Chondrocyte (in vitro differentiated cells): ENCODE data around the gene CLDN34. TPM values are rescaled to one million over a fixed set of nuclear protein-coding genes. Genes with fewer than 3 reads are reported as not detected.
A peak's percentile ranks its signal among the peaks of the same experiment; 100 is the strongest.

Experiments used
- DNase-seq: peaks from one replicate; pipeline ENCODE4 v3.0.0; 2021; ENCODE audit warnings: mixed read lengths, low spot score
- H3K27ac Mint-ChIP-seq: one replicate; pipeline ENCODE4 v1.8.0; 2021; ENCODE audit warnings: mild to moderate bottlenecking, moderate library complexity, mixed read lengths; ENCODE audit not compliant: unreplicated experiment
- H3K27me3 Mint-ChIP-seq: 2 replicates; pipeline ENCODE4 v1.8.0; 2021; ENCODE audit warnings: low read depth, mixed read lengths
- H3K36me3 Mint-ChIP-seq: 2 replicates; pipeline ENCODE4 v1.8.0; 2021; ENCODE audit warnings: low read depth, mixed read lengths
- H3K4me1 Mint-ChIP-seq: 2 replicates; pipeline ENCODE4 v1.8.0; 2021; ENCODE audit warnings: low read depth, mild to moderate bottlenecking, mixed read lengths
- H3K4me3 Mint-ChIP-seq: one replicate; pipeline ENCODE4 v1.8.0; 2021; ENCODE audit warnings: mild to moderate bottlenecking, moderate library complexity, mixed read lengths; ENCODE audit not compliant: unreplicated experiment
- H3K9me3 Mint-ChIP-seq: 2 replicates; pipeline ENCODE4 v1.8.0; 2021; ENCODE audit warnings: low read depth, mixed read lengths
- CTCF ChIP-seq: fragments of 200-600 bp; sonication (generic); IDR thresholded peaks from 2 replicates; pipeline ENCODE4 v1.5.0; 2021; ENCODE audit warnings: antibody characterized with exemption, mild to moderate bottlenecking, moderate library complexity
- total RNA-seq: library from RNA; stranded (reverse); gene quantifications from 3 replicates; pipeline ENCODE4 v1.2.1, GENCODE V29; 2021

Gene CLDN34
- total RNA-seq, 1 donor from 2014 or later = not detected

- Mint-ChIP-seq H3K9me3 (peaks cover 6% of the 10 kb centered on the region), H3K27me3 (no peaks in the 10 kb centered on the region), H3K4me3 (peak overlapping the region; percentile 78), H3K36me3 (peaks cover 2% of the 10 kb centered on the region), H3K4me1 (peaks cover 35% of the 10 kb centered on the region), H3K27ac (peak overlapping the region; percentile 94)
- no peak for TF ChIP-seq CTCF
- DNase-seq = no peak
These were observed 49.5 kb downstream of the CLDN34 start for GRCh38 chrX:10016519-10017132.

GRCh38 chrX:10017872-10018271, 50.7 kb downstream of the CLDN34 start:
- Mint-ChIP-seq H3K9me3 (peaks cover 8% of the 10 kb centered on the region), H3K4me3 (peak overlapping the region; percentile 61), H3K36me3 (no peaks in the 10 kb centered on the region), H3K27ac (peak overlapping the region; percentile 78), H3K4me1 (peaks cover 40% of the 10 kb centered on the region), H3K27me3 (no peaks in the 10 kb centered on the region)
- no peak for DNase-seq
- peak; percentile 33 for TF ChIP-seq CTCF

Other genes with a start within 250 kb of the CLDN34 start
- not detected in 3 replicates for gene GPR143, start 201.5 kb upstream of the CLDN34 start, total RNA-seq
- 3.1 to 4.4 TPM (median 4.0 TPM) in 3 replicates for gene SHROOM2, start 180.9 kb upstream of the CLDN34 start, total RNA-seq
- 2.2 to 4.2 TPM (median 4.2 TPM) in 3 replicates for gene CLCN4, start 189.6 kb downstream of the CLDN34 start, total RNA-seq